ENCODE results near the gene CD180.

GRCh38 chr5:67240846-67241245, 44.2 kb upstream of the CD180 start:
- TF ChIP-seq POLR2A (IDR thresholded peaks at IDR 0.05; ENCODE audit: low read length) (no peak), GATA1 (IDR thresholded peaks at IDR 0.05; ENCODE audit: low read depth, low read length) (no peak)

Data from erythroblast (primary cell).